ENCODE data around the gene NOTUM.

The NOTUM gene

DNA sequence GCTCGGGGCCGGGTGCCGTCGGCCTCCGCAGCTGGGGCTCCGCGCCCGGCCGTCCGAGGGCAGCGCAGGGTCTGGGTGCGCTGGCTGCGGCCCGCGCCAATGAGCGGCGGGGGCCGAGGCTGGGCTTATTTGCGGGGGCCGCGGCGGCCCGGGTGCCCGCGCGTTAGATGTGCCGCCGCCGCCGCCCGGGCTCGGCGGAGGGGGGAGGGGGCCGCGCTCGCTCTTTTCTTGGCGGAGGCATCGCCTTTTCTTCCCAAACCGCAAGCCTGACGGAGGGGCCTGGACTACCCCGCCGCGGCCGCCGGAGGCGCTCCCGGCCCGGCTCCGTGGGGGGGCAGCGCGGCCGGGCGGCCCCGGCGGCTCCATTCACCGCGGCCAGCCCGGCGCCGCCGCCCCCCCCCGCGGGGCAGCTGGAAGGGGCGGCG is at the start of gene NOTUM:
NOTUM (minus strand) TSS at position 101 of the 425 bp plus-strand sequence. CDS start 278 bp downstream, outside the sequence.
- no peak for DNase-seq

DNA sequence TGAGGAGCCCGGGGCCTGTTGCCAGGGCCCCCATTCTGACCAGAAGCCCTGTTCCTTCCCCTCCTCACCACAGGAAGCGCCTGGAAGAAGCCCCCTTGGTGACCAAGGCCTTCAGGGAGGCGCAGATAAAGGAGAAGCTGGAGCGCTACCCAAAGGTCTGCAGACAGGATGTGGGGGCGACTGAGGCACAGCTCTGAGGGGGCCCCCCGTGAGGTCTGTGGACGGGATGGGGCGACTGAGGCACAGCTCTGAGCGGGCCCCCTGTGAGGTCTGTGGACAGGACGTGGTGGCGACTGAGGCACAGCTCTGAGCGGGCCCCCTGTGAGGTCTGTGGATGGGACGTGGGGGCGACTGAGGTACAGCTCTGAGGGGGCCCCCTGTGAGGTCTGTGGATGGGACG is 48.4 kb upstream of the NOTUM start:
- DNase-seq, result no peak

DNA sequence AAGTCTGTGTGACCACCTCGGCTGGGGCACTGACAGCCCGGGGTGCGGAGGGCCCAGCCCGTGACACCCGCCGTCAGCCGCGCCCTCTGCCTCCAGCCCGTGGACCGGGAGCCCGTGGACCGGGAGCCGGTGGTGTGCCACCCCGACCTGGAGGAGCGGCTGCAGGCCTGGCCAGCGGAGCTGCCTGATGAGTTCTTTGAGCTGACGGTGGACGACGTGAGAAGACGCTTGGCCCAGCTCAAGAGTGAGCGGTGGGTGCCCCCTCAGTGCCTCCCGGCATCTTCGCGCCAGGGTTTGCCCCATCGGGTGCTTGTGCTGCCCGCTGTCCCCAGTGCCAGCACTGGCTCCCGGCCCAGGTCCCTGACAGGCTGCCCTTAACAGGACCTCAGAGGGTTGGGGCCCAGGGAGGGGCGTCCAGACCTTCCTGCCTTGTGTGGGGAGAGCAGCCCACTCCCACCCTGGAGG is 48.0 kb upstream of the NOTUM start:
- DNase-seq, result no peak

DNA sequence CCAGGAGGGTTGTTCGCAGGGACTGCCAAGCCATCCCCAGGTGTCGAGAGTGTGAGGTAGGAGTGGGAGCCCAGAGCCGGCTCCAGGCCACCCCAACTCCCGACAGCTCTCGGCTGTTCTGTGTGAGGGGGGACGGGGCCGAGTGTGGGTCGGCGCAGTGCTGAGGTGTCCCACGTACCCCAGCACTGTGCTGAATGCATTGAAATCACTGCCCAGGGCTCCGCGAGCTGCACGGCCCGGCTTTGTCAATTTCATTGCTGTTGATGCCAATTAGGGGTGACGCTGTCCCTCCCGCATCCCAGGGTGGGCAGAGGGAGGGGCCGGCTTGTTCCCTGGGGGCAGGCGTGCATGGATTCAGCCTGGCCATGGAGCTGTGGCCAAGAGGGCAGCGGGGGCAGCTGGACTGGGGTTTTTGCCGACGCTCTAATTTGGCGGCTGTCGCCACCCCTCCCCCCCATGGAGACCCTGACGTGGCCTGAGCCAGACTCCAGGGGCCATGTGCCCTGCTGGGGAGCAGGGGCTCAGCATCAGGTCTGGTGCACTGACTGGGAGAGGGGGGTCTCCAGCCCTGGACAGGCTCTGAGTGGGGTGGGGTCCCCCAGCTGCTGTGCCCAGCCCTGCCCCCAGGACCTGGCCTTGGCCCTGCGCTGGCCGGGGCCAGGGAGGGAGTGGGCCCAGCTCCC is 47.4 kb upstream of the NOTUM start:
- DNase-seq, result no peak

DNA sequence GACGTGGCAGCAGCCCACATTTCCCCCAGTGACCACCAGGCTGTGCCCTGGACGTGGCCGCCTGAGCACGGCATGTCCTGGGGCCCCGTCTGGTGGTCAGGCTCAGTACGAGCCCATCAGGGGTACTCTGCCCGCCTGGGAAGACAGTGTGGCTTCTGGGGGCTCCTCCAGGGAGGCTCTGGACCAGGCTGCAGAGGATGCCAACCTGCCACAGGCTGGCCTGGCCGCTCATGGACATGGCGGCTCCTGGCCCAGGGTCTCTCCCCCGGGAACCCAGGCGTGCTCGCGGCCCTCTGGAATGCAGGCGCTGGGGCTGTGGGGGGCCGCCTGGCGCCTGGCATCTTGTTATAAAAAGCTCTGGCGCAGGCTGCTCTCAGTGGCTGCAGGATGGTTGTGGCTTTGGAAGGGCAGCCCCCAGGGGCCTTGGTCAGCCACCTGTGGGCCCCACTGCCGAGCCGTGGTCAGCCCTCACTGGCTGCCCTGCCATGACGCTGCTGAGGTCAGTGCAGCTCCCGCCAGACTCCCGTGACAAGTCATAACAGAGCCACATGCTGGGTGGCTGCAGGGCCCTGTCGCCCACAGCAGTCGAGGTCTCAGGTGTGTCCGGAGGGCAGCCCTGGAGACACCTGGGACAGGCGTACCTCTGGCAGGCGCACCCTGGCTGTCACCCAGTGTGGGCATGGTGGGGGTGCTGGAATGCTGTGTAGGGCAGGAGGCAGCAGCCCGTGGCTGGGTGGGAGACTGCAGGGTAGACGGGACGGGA is 46.7 kb upstream of the NOTUM start:
- DNase-seq, result no peak

DNA sequence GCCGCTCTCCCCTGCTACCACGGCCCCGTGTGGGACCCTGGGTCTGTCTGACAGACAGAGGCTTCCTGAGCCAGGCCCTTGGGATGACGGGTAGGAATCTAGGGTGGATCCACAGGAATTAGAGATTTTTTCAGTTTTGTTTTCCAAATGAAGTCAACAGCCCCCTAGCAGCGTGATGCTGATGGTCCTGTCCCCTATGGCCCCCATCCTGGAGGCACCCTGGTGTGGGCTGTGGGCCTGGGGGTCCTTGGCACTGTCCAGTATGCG is 46.2 kb upstream of the NOTUM start:
- no peak for DNase-seq

DNA sequence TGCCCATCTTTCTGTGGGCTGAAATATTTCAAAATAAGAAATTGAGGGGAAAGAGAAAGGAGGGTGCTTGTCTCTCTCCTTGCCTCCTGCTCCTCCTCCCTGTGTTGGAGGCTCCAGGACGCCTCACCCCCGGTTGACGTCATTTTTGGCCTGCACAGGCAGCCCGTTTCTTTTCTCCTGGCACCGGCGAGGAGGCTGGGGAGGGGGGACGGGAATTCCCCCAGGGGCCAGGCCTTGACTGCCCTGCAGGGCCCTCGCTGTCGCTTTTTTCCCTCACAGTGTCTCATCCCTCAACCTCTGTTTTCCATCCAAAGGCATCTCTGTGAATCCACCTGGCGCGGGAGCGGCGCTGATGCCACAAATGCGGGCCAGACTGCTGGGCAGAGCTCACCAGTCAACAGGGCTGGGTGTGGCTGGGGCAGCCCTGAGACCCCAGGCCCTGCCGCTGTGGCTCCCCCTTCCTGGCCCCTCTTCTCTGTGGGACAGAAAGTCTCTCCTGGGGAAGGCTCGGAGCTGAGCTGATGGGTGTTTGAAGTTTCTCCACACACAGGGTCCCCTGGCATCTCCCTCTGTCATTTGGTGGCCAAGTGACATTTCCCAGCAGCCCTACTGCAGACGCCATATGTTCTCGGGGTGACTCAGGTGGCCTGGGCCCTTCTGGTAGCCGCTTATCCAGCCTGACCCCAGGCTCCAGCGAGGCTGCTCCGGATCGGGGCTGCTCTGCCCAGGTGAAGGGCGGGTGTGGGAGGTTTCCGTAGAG is 45.7 kb upstream of the NOTUM start:
- no peak for DNase-seq

DNA sequence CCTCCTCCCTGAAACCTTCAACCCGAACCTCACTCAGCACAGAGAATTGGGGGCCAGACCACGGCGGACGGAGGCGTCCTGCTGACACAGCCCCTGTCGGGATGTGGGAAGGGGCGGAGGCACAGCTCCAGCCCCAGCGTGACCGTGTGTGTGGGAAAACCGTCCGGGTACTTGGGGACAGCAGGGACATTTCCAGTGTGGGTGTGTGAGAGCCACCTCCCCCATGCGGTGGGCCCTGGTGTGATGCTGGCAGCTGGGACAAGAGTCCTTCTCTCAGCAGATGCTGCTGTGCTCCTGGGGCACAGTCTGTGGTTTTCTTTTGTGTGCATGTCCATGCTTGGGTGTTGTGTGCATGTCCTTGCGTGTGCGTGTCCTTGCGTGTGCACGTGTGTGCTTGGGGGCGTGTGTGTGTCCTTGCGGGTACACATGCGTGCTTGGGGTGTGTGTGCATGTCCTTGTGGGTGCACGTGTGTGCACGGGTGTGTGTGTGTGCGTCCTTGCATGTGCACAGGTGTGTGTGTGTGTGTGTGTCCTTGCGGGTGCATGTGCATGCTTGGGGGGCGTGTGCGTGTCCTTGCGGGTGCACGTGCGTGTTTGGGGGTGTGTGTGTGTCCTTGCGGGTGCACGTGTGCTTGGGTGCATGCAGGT is 44.8 kb upstream of the NOTUM start:
- DNase-seq, result no peak

DNA sequence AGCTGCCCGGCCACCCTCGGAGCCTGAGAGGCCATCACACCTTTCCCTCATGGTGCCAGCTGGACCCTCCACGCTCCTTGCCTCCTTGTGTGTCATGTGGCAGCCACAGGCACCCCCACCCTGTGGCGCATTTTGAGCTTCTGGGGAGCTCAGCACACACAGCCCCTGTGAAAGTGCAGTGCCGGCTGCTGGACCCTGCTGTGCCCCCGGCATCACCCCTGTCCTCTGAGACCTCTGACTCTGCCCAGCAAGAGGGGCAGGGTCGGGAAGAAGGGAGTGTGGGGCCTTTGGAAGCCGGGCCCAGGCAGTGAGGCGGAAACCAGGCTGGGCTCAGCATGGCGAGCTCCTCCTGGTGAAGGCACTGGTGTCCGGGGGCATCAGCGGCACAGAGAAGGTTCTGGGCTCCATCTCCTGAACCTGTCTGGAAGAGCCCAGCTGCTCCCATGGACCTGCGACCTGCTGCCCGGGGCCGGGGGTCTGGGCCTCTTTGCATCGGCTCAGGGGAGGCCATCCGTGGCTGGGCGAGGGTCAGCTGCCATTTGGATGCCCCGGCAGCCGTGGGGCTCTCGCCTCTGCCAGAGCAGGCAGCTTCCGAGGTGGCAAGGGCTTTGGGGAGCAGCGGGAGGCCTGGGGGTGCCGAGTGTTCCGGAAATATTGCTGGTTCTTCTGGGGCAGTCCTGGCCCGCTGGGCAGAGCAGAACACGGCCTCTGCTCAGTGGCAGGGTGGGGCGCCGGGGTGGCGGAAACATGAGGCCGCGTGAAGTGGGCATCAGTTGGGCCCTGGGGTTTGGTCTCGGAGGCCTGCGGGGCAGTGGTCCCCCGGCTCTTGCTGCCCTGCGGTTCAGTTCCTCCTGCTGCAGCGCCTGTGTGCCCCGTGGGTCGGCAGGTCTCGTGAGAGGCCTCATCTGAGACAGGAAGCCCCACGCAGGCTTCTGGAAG is 43.8 kb upstream of the NOTUM start:
- DNase-seq, result no peak

DNA sequence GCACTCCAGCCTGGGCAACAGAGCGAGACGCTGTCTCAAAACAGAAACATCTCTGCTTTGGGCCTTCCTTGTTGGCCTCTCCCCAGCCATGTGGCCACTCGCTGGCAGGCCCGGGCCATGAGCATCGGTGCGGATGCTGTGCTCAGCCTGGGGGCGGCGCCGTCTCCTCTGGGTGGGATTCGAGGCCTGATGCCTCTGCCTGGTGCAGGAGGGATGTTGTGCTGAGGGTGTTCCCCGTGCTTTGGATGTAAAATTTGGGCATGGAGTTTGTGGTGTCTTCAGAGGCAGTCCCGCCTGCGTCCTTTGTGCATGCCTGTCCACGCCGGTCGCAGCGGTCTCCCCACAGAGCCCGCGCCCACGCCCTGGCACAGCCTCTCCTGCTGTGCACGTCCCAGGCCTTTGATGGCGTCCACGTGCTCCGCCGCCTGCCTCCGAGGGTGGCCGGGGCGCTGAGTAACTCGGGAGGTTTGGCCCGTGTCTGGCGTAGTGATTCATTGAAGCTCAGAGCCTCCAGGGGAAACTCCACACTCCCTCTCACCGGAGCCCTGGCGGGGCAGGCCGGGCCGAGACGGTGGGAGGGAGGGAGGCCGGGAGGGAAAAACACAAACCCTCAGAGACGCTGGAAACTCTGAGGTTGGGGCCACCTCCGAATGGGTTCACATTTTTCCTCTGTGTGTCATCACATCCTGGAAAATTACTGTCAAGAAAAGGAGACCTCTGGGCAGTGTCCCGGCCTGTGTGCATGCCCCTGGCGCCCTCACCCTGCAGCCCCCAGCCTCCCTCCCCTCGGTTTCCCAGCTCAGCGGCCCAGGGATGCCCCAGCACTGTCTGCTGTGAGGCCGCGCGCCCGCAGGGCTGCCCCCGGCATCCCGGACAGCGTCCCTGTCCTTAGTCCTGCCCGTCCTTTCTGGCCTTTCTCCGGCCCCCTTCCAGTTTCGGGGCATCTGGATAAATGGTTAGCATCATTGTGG is 42.7 kb upstream of the NOTUM start:
- no peak for DNase-seq

DNA sequence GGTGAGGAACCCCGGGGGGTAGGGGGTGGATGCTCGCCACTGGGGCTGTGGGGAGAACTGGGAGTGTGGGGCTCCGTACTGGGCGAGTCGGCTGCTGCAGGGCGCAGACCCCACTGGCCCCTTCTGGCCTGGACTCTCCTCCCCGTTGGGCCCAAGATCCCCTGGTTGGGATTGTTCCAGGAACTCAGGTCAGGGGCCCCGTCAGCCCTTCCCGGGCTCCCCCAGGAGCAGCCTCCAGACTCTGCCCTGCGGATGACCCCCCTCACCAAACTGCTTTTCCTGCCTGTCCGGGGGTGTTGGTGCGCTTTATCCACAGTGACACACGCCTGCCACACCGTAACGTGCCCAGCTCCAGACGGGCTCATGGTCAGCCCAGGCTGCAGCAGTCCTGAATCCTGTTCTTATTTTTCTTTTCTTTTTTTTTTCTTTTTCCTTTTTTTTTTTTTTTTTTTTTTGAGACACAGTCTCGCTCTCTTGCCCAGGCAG is 40.6 kb upstream of the NOTUM start:
- DNase-seq, result no peak

DNA sequence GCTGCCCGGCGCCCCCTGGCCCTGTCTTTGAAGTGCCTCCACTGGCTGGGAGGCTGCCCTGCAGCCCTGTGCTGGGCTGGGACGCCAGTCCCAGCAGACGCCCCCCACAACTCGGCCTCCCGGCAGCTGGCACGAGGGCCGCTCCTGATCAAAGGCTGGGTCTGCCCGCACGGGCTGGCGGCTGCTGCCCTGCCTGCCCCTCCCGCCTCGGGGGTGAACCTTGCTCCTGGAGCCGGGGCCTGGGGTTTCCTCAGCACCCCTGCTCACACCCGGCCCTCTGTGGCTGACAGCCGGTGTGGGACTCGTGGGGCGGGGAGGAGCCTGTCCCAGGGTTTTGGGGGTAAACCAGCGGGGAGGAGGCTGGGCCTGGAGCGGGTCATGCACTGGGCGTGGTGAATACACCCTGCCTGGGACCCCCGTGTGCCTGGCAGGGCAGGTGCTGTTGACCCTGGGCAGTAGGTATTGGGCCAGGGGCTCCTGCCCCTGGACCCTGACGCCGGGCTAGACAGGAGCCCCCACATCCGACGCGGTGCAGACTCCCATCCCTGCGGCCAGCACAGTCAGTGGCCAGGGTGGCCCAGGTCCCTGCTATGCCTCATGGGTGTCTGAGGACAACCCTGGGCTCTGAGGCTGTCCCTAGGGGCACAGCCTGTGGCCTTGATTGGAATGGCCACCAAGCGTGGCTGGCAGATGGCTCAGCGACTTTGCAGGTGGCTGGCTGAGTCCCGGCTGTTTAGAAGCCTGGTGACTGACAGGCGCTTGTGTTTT is 40.0 kb upstream of the NOTUM start:
- DNase-seq, result peak; percentile 56

DNA sequence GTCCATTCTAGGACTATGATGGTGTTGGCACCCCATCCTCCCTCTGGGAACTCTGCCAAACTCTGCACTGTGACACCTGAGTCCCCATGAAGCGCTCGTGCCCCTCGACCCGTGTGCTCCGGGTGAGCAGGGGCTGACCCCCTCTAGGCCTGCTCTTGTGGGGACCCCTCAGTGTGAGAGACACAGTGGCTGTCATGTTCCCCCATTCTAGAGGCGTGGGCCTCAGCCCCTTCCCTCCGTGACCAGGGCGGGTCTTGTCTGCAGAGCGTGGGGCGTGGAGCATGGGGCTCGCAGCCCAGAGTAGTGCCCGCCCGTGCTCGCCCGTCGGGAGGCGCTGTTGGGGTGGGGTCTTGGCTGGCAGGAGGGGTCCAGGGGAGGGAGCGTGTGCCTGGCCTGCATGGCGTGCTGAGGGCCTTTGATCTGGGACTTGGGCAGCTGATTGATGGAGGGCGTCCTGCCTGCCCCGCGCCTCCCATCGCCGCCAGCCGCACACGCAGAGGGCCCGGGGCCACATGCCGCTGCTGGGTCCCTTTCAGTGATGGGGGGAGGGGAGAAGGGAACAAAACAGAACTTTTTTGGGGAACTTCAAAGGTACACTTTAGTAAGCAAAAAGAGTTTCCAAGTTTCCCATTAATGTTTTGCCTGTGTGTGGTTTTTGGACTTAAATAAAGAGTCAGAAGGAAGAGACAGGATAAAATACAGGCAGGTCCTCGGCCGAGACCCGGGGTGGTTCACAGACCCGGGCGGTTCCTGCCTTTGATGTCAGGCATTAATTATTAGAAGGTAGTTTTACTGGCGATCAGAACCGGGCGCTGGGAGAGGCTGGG is 39.2 kb upstream of the NOTUM start:
- DNase-seq, result no peak

DNA sequence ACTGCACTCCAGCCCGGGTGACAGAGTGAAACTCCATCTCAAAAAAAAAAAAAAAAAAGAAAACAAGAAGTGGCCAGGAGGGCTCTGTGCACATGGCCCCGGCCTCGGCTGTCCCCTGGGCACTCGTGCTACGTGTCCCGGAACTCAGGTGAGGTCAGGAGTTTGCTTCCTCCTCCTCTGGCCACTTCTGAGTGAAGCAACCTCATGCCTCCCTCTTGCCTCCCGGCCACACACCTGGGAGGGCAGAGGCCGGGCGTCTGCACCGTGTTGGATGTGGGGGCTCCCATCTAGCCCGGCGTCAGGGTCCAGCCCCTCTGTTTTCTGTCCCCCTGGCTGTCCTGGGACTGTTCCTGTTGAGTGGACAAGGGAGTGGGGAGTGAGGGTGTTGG is 38.6 kb upstream of the NOTUM start:
- DNase-seq, result no peak

DNA sequence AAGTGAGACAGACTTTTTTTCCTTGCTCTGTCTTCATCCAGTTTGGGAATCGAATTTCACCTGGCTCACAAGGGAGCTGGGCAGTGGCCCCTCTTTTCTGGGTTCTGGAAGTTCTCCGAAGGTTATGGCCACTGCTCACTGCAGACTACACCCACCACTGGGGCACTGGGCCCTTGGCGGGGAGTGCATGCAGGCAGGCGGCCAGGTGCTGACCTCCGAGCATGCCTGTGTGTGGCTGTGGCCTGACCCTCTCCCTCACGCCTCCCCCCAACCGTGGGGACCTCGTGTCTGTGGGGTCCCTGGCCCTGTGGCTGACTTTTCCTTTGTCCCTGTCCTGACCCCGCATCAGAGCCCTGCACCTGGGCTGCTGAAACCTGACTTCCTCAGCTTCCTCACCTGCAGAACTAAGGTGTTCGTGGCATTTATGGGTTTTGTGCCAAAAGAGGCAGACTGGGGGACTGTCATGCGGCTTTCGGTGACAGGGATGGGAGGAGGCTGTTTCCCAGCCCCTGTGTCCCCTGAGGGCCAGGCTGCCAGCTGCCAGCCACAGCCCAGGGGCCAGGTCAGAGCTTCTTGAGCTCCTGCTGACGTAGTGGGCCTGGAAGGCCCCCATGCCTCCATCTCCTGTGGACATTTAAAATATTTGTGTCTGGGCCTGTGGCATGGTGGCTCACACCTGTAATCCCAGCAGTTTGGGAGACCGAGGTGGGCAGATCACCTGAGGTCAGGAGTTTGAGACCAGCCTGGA is 37.9 kb upstream of the NOTUM start:
- no peak for DNase-seq

DNA sequence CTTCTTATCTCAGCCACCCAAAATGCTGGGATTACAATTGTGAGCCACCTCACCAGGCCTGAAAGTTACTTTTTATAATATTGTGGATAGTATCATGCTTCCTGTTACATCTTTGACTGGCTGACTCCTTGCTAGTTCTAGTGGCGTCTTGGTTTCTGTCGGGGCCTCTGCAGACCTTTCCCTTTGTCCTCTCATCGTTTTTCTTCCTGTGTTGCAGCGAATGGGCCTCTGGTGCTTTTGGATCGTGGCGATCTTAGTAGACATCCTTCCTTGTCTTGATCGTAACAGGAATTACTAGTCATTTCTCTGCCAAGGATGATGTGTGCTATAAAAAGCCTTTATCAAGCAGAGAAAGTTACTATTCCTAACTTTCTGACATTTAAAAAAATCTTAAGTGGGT is 37.2 kb upstream of the NOTUM start:
- no peak for DNase-seq

DNA sequence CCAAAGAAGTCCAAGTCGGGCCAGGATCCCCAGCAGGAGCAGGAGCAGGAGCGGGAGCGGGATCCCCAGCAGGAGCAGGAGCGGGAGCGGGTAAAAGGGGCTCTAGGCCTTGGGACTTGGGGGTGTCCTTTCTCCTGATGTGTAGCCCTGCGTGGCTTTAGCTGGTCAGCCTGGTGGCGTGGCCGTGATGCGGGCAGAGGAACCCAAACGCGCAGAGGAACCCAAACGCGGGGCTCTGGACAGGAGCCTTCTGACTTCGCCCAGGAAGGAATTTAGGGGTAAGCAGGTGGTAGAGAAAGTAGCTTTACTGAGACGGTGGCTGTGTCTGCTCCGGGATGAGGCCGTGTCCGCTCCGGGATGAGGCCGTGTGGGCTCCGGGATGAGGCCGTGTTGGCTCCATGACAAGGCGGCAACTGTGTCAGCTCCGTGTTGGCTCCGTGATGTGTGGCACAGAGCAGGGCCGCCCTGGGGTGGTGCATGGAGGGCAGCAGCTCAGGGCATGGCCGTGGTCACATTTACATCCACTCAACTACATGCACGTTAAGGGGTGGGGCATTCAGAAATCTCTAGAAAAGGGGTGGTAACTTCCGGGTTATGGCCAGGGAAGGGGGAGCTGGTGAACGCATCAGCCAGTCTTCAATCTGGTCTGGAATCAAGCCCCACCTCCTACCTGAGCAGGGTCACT is 35.9 kb upstream of the NOTUM start:
- DNase-seq, result no peak

DNA sequence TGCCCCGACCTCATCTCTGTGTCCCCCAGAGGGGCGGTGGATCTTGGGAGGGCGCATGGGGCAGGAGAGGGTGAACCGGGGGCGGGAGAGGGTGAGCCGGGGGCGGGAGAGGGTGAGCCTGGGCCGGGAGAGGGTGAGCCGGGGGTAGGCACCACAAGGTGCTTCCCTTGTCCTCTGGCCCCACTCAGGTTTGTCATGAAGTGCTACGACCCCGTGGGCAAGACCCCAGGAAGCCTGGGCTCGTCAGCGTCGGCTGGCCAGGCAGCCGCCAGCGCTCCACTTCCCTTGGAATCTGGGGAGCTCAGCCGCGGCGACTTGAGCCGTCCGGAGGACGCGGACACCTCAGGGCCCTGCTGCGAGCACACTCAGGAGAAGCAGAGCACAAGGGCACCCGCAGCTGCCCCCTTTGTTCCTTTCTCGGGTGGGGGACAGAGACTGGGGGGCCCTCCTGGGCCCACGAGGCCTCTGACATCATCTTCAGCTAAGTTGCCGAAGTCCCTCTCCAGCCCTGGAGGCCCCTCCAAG is 35.3 kb upstream of the NOTUM start:
- DNase-seq, result no peak

Data from NCI-H524 treated with DMSO at 0.1 percent for 48 hours (cell line).